H1 (cell line): ENCODE results near the gene BRD9. TPM values are rescaled to one million over a fixed set of nuclear protein-coding genes. Genes with fewer than 3 reads are reported as not detected.

Experiments used
- CTCF ChIA-PET: fragments of 300-600 bp; sonication (Branson Sonifier 250); formaldehyde crosslinking; loops from one replicate; lab custom pipeline; 2021; ENCODE audit not compliant: partially characterized antibody; lab: Charles Lee
- POLR2A ChIA-PET: fragments of 300-600 bp; sonication (Branson Sonifier 250); formaldehyde crosslinking; loops from one replicate; lab custom pipeline; 2021; ENCODE audit warnings: inconsistent platforms; ENCODE audit not compliant: partially characterized antibody; lab: Charles Lee
- DNase-seq, 2 experiments: peaks; one replicate each; pipeline versions ENCODE4 v3.0.0 to v3.0.0-alpha.2; 2010 to 2022; ENCODE audit warnings: low spot score in 2 of 2, low read depth in 1 of 2, mixed read lengths in 1 of 2
- FAIRE-seq: peaks from 2 replicates; lab custom pipeline; 2011; peaks lifted over from hg19 to GRCh38; lab: Jason Lieb, UNC
- H2AFZ ChIP-seq: 2 replicates; pipeline ENCODE4 v1.8.1; 2012; ENCODE audit warnings: low read length, inconsistent platforms
- H2AK5ac ChIP-seq: 2 replicates; pipeline ENCODE4 v1.6.1; 2013; ENCODE audit warnings: low read depth, low read length
- H2BK120ac ChIP-seq: replicated peaks from 2 replicates; pipeline ENCODE3; 2013; ENCODE audit warnings: low read depth, low read length, inconsistent platforms
- H2BK12ac ChIP-seq: 2 replicates; pipeline ENCODE4 v1.6.1; 2013; ENCODE audit warnings: low read depth, low read length
- H2BK15ac ChIP-seq: 2 replicates; pipeline ENCODE4 v1.6.1; 2013; ENCODE audit warnings: low read length
- H2BK20ac ChIP-seq: 2 replicates; pipeline ENCODE4 v1.6.1; 2013; ENCODE audit warnings: low read length
- H2BK5ac ChIP-seq: 2 replicates; pipeline ENCODE4 v1.6.1; 2013; ENCODE audit warnings: low read depth, low read length
- H3K14ac ChIP-seq: 2 replicates; pipeline ENCODE4 v1.6.1; 2013; ENCODE audit warnings: inconsistent platforms; ENCODE audit not compliant: insufficient read length
- H3K18ac ChIP-seq: 2 replicates; pipeline ENCODE4 v1.6.1; 2013; ENCODE audit warnings: low read length; ENCODE audit errors: extremely low read depth
- H3K23ac ChIP-seq: 2 replicates; pipeline ENCODE4 v1.6.1; 2013; ENCODE audit warnings: inconsistent platforms; ENCODE audit not compliant: insufficient read length
- H3K23me2 ChIP-seq: 2 replicates; pipeline ENCODE4 v1.6.1; 2013; ENCODE audit warnings: low read depth, low read length
- H3K27ac ChIP-seq: 2 replicates; pipeline ENCODE4 v1.6.1; 2011; ENCODE audit warnings: low read depth, low read length, inconsistent platforms
- H3K27me3 ChIP-seq, 4 experiments: replicated peaks in 1 of 4; 1 replicate in 1 of 4; 2 replicates in 3 of 4; pipeline versions ENCODE4 v1.6.1 to v1.8.1; 2011 to 2013; ENCODE audit warnings: low read length in 3 of 4, mild to moderate bottlenecking in 3 of 4, inconsistent platforms in 2 of 4, mixed read lengths in 2 of 4, moderate library complexity in 1 of 4; ENCODE audit not compliant: control insufficient read depth in 3 of 4, insufficient read depth in 3 of 4; ENCODE audit errors: extremely low read depth in 1 of 4
- H3K36me3 ChIP-seq, 4 experiments: 2 replicates each; pipeline versions ENCODE4 v1.6.1 to v1.8.1; 2011 to 2013; ENCODE audit warnings: mild to moderate bottlenecking in 4 of 4, low read length in 3 of 4, moderate library complexity in 2 of 4, control low read depth in 1 of 4, inconsistent platforms in 1 of 4; ENCODE audit not compliant: insufficient read depth in 4 of 4, control insufficient read depth in 2 of 4
- H3K4ac ChIP-seq: replicated peaks from 2 replicates; pipeline ENCODE3; 2013; ENCODE audit warnings: low read length, low read depth, mixed read lengths, inconsistent platforms; ENCODE audit not compliant: insufficient read length
- H3K4me1 ChIP-seq, 4 experiments: replicated peaks in 1 of 4; 1 replicate in 1 of 4; 2 replicates in 3 of 4; pipeline versions ENCODE4 v1.6.1 to v1.8.1; 2011 to 2013; ENCODE audit warnings: low read length in 3 of 4, inconsistent platforms in 2 of 4, mixed read lengths in 1 of 4; ENCODE audit not compliant: insufficient read depth in 4 of 4, control insufficient read depth in 3 of 4
- H3K4me2 ChIP-seq, 2 experiments: 2 replicates each; pipeline versions ENCODE4 v1.6.1 to v1.8.1; 2011 to 2013; ENCODE audit warnings: low read depth in 2 of 2, low read length in 2 of 2, control low read depth in 1 of 2, inconsistent platforms in 1 of 2, mild to moderate bottlenecking in 1 of 2; ENCODE audit not compliant: insufficient read depth in 1 of 2
- H3K4me3 ChIP-seq, 4 experiments: fragments of 200-600, 300-600 bp in 1 of 4; sonication (generic), shearing (Covaris generic), sonication (Bioruptor Twin) in 1 of 4; 2 replicates each; pipeline versions ENCODE4 v1.5.1 to v1.8.1; 2011 to 2016; ENCODE audit warnings: low read length in 4 of 4, low read depth in 3 of 4, control low read depth in 2 of 4, inconsistent platforms in 2 of 4, mild to moderate bottlenecking in 2 of 4, mixed read lengths in 1 of 4, moderate library complexity in 1 of 4; ENCODE audit not compliant: insufficient read depth in 2 of 4; ENCODE audit errors: extremely low read depth in 1 of 4
- H3K56ac ChIP-seq: replicated peaks from 2 replicates; pipeline ENCODE3; 2013; ENCODE audit warnings: low read depth, mild to moderate bottlenecking, mixed read lengths, low read length, inconsistent platforms; ENCODE audit not compliant: insufficient read length
- H3K79me1 ChIP-seq: 2 replicates; pipeline ENCODE4 v1.6.1; 2013; ENCODE audit warnings: low read depth, low read length, control low read depth
- H3K79me2 ChIP-seq, 2 experiments: 2 replicates each; pipeline versions ENCODE4 v1.6.1 to v1.8.1; 2012 to 2013; ENCODE audit warnings: low read length in 2 of 2, mild to moderate bottlenecking in 2 of 2, inconsistent platforms in 1 of 2; ENCODE audit not compliant: insufficient read depth in 2 of 2, control insufficient read depth in 1 of 2
- H3K9ac ChIP-seq, 4 experiments: replicated peaks in 1 of 4; 1 replicate in 1 of 4; 2 replicates in 3 of 4; pipeline versions ENCODE4 v1.6.1 to v1.8.1; 2011 to 2013; ENCODE audit warnings: low read depth in 3 of 4, low read length in 3 of 4, control low read depth in 2 of 4, mild to moderate bottlenecking in 2 of 4, moderate library complexity in 2 of 4, inconsistent platforms in 1 of 4; ENCODE audit errors: extremely low read depth in 1 of 4
- H3K9me3 ChIP-seq, 2 experiments: 2 replicates each; pipeline versions ENCODE4 v1.6.1 to v1.8.1; 2012 to 2013; ENCODE audit warnings: mild to moderate bottlenecking in 2 of 2, moderate library complexity in 2 of 2, control low read depth in 1 of 2, inconsistent platforms in 1 of 2, low read depth in 1 of 2, low read length in 1 of 2, mixed read lengths in 1 of 2; ENCODE audit not compliant: insufficient read depth in 2 of 2
- H4K20me1 ChIP-seq, 2 experiments: replicated peaks in 1 of 2; 2 replicates each; pipeline versions ENCODE3 to v1.8.1; 2011 to 2013; ENCODE audit warnings: inconsistent platforms in 2 of 2, low read length in 2 of 2, mild to moderate bottlenecking in 1 of 2; ENCODE audit not compliant: insufficient read depth in 2 of 2, control insufficient read depth in 1 of 2
- H4K5ac ChIP-seq: 2 replicates; pipeline ENCODE4 v1.6.1; 2013; ENCODE audit warnings: low read length, low read depth, mixed read lengths, inconsistent platforms; ENCODE audit not compliant: insufficient read length
- H4K8ac ChIP-seq: 2 replicates; pipeline ENCODE4 v1.8.0; 2013; ENCODE audit warnings: mild to moderate bottlenecking, moderate library complexity, low read length, inconsistent platforms; ENCODE audit not compliant: insufficient read depth; ENCODE audit errors: extremely low read depth
- H4K91ac ChIP-seq: replicated peaks from 2 replicates; pipeline ENCODE3; 2013; ENCODE audit warnings: low read length, mixed read lengths, inconsistent platforms; ENCODE audit not compliant: insufficient read length
- GTF2F1 ChIP-seq: IDR thresholded peaks from 2 replicates; pipeline ENCODE4 v1.6.1; 2012; ENCODE audit warnings: low read depth, low read length, improper control_type of control experiment, borderline replicate concordance
- JUND ChIP-seq: IDR thresholded peaks from 2 replicates; pipeline ENCODE4 v1.6.1; 2011; ENCODE audit warnings: mild to moderate bottlenecking, improper control_type of control experiment, low read length
- RFX5 ChIP-seq: IDR thresholded peaks from 2 replicates; pipeline ENCODE4 v1.6.1; 2011; ENCODE audit warnings: low read depth, low read length, improper control_type of control experiment, borderline replicate concordance
- TAF1 ChIP-seq: IDR thresholded peaks from 2 replicates; pipeline ENCODE4 v1.6.1; 2011; ENCODE audit warnings: mild to moderate bottlenecking, low read depth, low read length
- YY1 ChIP-seq: IDR thresholded peaks from 2 replicates; pipeline ENCODE4 v1.6.1; 2011; ENCODE audit warnings: low read depth, mild to moderate bottlenecking, low read length
- WGBS, 2 experiments: shearing (Covaris generic) in 1 of 2; methylation state at CpG; one replicate each; pipeline versions ENCODE4 v1.1.6 to v1.1.7; 2013 to 2015; ENCODE audit warnings: low lambda C conversion rate in 2 of 2, mixed read lengths in 2 of 2, inconsistent platforms in 1 of 2, low coverage in 1 of 2, missing lambda C conversion rate in 1 of 2; ENCODE audit not compliant: insufficient replicate concordance in 2 of 2, insufficient coverage in 1 of 2, insufficient read length in 1 of 2; ENCODE audit errors: extremely low coverage in 1 of 2, missing lambda C conversion rate in 1 of 2; 5-methylcytosine and 5-hydroxymethylcytosine counted together
- polyA plus RNA-seq, 7 experiments: library from polyadenylated mRNA; depleted of rRNA in 3 of 7; stranded (reverse) in 5 of 7; unstranded in 2 of 7; fragments of >200 nt in 5 of 7; fragments of 200-250 nt in 2 of 7; gene quantifications; 1 replicate in 5 of 7; 2 replicates in 1 of 7; 4 replicates in 1 of 7; pipeline versions ENCODE4 v1.2.1 to v1.2.3, GENCODE V29; 2011 to 2013; ENCODE audit warnings: missing spikeins in 2 of 7, mixed read lengths in 2 of 7
- total RNA-seq: library from RNA; stranded (reverse); fragmentation: NEBNext Ultra II Directional; extraction: Animal tissue kit (Norgen Biotek cat#: 25700); gene quantifications from 2 replicates; pipeline ENCODE4 v1.2.1, GENCODE V29; 2021

Gene BRD9
- total and polyA plus RNA-seq, 2 of the 8 experiments (the other 6 are each of a cell fraction or from before 2014, with no cell fraction given): 9.3 to 49.4 TPM

GRCh38 chr5:821504-821903 lies 71.1 kb downstream of the BRD9 start:
- no peaks in the 10 kb centered on the region for H4K20me1 ChIP-seq
- no peak overlapping the region for H4K91ac ChIP-seq
- ChIA-PET POLR2A (no interaction called here), CTCF (interaction anchor here (1.2 to 1.5 kb wide), 2 partner anchors 44 to 102 kb away, joined by 3 read pairs; no protein-coding TSS in a partner anchor)
- no peak overlapping the region for H3K9ac ChIP-seq
- H3K79me2 ChIP-seq: no peaks in the 10 kb centered on the region
- no peak overlapping the region for H4K5ac ChIP-seq
- DNase-seq: no peak
- H3K4me3 ChIP-seq: no peak overlapping the region
- H3K23ac ChIP-seq: no peak overlapping the region
- peaks cover 0 to 10% (median 2%) of the 10 kb centered on the region in 4 experiments; a peak in 4 of 8 replicates for H3K36me3 ChIP-seq
- no peaks in the 10 kb centered on the region for H3K9me3 ChIP-seq
- H2AFZ ChIP-seq: no peak overlapping the region
- H3K79me1 ChIP-seq: no peaks in the 10 kb centered on the region
- TF ChIP-seq TAF1 (no peak), JUND (no peak), GTF2F1 (no peak), YY1 (no peak), RFX5 (no peak)
- no peaks in the 10 kb centered on the region for H3K23me2 ChIP-seq
- H3K18ac ChIP-seq: no peak overlapping the region
- no peak overlapping the region for H4K8ac ChIP-seq
- H3K4ac ChIP-seq: no peak overlapping the region
- WGBS, 2 experiments: 88% methylated on average over 8 of the region's 8 CpGs; no CpG with 5 or more reads in 1 of the 2 experiments
- no peak overlapping the region for H2BK5ac ChIP-seq
- no peaks in the 10 kb centered on the region for H3K4me1 ChIP-seq
- H2BK20ac ChIP-seq: no peak overlapping the region
- no peak overlapping the region for H2BK15ac ChIP-seq
- no peak overlapping the region for H3K27ac ChIP-seq
- no peak overlapping the region for H2AK5ac ChIP-seq
- H3K56ac ChIP-seq: no peak overlapping the region
- no peak overlapping the region for H2BK120ac ChIP-seq
- no peak overlapping the region for H3K4me2 ChIP-seq
- no peak for FAIRE-seq
- no peaks in the 10 kb centered on the region for H3K27me3 ChIP-seq
- no peak overlapping the region for H3K14ac ChIP-seq
- no peak overlapping the region for H2BK12ac ChIP-seq
